Calu3 (cell line): ENCODE data around the gene TMEM82. TPM values are rescaled to one million over a fixed set of nuclear protein-coding genes. Genes with fewer than 3 reads are reported as not detected.

Source experiments
- BruUV-seq: library from RNA; stranded (reverse); fragments of 400-500 nt; replicated peaks from 2 replicates; lab custom pipeline; 2021; lab: Mats Ljungman, UMichigan
- CTCF ChIA-PET: fragments of 300-600 bp; sonication (Branson Sonifier 250); formaldehyde crosslinking; loops from one replicate; lab custom pipeline; 2022; ENCODE audit warnings: antibody characterized with exemption; lab: Charles Lee
- DNase-seq: peaks from one replicate; pipeline ENCODE4 v3.0.0; 2022
- H3K27ac Mint-ChIP-seq: one replicate; pipeline ENCODE4 v1.8.0; 2022; ENCODE audit warnings: mixed read lengths; ENCODE audit not compliant: unreplicated experiment
- H3K27me3 Mint-ChIP-seq: one replicate; pipeline ENCODE4 v1.8.0; 2022; ENCODE audit warnings: mixed read lengths; ENCODE audit not compliant: unreplicated experiment
- H3K36me3 Mint-ChIP-seq: one replicate; pipeline ENCODE4 v1.8.0; 2022; ENCODE audit warnings: mild to moderate bottlenecking, moderate library complexity, mixed read lengths; ENCODE audit not compliant: insufficient read depth, unreplicated experiment
- H3K4me1 Mint-ChIP-seq: one replicate; pipeline ENCODE4 v1.8.0; 2022; ENCODE audit warnings: mild to moderate bottlenecking, low read depth, mixed read lengths; ENCODE audit not compliant: unreplicated experiment
- H3K4me3 Mint-ChIP-seq: one replicate; pipeline ENCODE4 v1.8.0; 2022; ENCODE audit warnings: mild to moderate bottlenecking, low read depth, moderate library complexity, mixed read lengths; ENCODE audit not compliant: unreplicated experiment
- H3K9me3 Mint-ChIP-seq: one replicate; pipeline ENCODE4 v1.8.0; 2022; ENCODE audit warnings: low read depth, mixed read lengths; ENCODE audit not compliant: unreplicated experiment
- intact Hi-C: fragments of 100-400 bp; cut with micrococcal nuclease; formaldehyde crosslinking; loops from one replicate; pipeline ENCODE4 v1.10.0; 2022; ENCODE audit not compliant: unreplicated experiment
- total RNA-seq: library from RNA; stranded (reverse); gene quantifications from 2 replicates; pipeline ENCODE4 v1.2.3, GENCODE V29; 2022
- TF ChIP-seq, protein P1 (sequence below): fragments of 200-600 bp; IDR thresholded peaks from one replicate; pipeline ENCODE4 v1.8.0; 2022; ENCODE audit warnings: antibody characterized with exemption; ENCODE audit not compliant: unreplicated experiment

The TMEM82 gene
- total RNA-seq, 1 experiment from 2014 or later, result not detected

DNA sequence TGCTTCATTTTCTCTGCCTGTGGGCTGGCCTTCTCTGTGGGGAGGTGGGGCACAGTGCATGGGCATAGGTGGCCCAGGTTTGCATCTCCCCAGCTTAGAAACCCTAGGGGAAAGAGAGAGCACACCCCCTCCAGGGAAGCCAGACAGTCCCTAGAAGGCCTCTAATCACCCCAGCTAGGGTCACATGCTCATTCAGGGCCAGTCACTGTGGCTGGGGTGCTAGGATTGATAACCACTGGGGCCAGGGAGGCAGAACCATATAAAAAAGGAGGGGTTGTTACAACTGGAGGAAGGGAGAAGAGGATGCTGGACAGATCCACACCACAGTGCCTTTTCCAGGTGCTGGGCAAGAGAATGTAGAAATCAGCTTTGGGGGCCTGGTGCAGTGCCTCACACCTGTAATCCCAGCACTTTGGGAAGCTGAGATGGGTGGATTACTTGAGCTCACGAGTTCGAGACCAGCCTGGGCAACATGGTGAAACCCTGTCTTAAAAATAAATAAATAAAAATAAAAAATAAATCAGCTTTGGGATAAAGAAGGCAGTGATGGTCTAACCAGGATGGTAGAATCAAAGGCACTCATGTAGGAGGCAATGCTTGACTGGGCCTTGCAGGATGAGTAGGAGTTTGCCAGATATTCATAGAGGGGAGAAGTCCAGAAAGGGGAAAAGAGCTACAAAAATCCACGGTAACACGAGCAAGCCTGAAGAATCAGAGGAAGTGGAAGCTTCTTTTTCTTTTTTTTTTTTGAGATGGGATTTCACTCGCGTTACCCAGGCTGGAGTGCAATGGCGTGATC is 35.8 kb downstream of the TMEM82 start:
- H3K4me1 Mint-ChIP-seq, result peaks cover 21% of the 10 kb centered on the region
- H3K27me3 Mint-ChIP-seq, result no peaks in the 10 kb centered on the region
- H3K9me3 Mint-ChIP-seq, result no peaks in the 10 kb centered on the region
- DNase-seq, result no peak
- H3K4me3 Mint-ChIP-seq, result no peak overlapping the region
- H3K27ac Mint-ChIP-seq, result no peak overlapping the region
- CTCF ChIA-PET, result interaction anchor here (0.8 kb wide), 1 partner anchor 17 kb away, joined by 3 read pairs; no protein-coding TSS in a partner anchor
- intact Hi-C loops, result no loop called here
- no TSS peak for BruUV-seq
- H3K36me3 Mint-ChIP-seq, result peaks cover 28% of the 10 kb centered on the region
- TF ChIP-seq, protein P1, sequence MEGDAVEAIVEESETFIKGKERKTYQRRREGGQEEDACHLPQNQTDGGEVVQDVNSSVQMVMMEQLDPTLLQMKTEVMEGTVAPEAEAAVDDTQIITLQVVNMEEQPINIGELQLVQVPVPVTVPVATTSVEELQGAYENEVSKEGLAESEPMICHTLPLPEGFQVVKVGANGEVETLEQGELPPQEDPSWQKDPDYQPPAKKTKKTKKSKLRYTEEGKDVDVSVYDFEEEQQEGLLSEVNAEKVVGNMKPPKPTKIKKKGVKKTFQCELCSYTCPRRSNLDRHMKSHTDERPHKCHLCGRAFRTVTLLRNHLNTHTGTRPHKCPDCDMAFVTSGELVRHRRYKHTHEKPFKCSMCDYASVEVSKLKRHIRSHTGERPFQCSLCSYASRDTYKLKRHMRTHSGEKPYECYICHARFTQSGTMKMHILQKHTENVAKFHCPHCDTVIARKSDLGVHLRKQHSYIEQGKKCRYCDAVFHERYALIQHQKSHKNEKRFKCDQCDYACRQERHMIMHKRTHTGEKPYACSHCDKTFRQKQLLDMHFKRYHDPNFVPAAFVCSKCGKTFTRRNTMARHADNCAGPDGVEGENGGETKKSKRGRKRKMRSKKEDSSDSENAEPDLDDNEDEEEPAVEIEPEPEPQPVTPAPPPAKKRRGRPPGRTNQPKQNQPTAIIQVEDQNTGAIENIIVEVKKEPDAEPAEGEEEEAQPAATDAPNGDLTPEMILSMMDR, result no peak

DNA sequence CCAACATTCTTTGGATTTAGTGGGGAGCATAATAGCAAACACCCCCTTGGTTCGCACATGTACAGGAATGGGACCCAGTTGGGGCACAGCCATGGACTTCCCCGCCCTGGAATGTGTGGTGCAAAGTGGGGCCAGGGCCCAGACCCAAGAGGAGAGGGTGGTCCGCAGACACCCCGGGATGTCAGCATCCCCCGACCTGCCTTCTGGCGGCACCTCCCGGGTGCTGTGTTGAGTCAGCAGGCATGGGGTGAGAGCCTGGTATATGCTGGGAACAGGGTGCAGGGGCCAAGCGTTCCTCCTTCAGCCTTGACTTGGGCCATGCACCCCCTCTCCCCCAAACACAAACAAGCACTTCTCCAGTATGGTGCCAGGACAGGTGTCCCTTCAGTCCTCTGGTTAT is 43.4 kb downstream of the TMEM82 start:
- H3K4me1 Mint-ChIP-seq, result peaks cover 12% of the 10 kb centered on the region
- no peaks in the 10 kb centered on the region for H3K27me3 Mint-ChIP-seq
- no peaks in the 10 kb centered on the region for H3K9me3 Mint-ChIP-seq
- TF ChIP-seq, protein P1, result no peak
- BruUV-seq, result no TSS peak
- H3K4me3 Mint-ChIP-seq, result no peak overlapping the region
- CTCF ChIA-PET, result interaction anchor here (0.6 kb wide), 1 partner anchor 117 kb away, joined by 4 read pairs; no protein-coding TSS in a partner anchor
- peaks cover 21% of the 10 kb centered on the region for H3K36me3 Mint-ChIP-seq
- no peak overlapping the region for H3K27ac Mint-ChIP-seq
- intact Hi-C loops, result no loop called here
- no peak for DNase-seq

DNA sequence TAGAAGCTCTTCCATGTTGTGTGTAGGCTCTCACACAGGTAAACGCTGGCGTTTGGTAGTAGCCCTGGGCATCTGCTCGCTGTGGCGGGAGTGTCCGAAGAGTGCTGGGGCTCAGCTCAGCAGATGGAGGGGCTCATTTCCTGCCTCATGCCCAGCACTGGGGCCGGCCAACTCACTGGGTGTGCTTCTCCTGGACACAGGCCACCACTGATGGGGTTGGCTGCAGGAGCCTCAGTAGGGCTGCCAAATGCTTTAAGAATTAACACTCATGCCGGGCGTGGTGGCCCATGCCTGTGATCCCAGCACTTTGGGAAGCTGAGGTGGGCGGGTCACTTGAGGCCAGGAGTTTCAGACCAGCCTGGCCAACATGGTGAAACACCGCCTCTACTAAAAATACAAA is 44.3 kb downstream of the TMEM82 start:
- H3K36me3 Mint-ChIP-seq, result peaks cover 16% of the 10 kb centered on the region
- H3K27me3 Mint-ChIP-seq, result no peaks in the 10 kb centered on the region
- no TSS peak for BruUV-seq
- CTCF ChIA-PET, result no interaction called here
- H3K27ac Mint-ChIP-seq, result no peak overlapping the region
- H3K4me3 Mint-ChIP-seq, result no peak overlapping the region
- TF ChIP-seq, protein P1, result no peak
- no peaks in the 10 kb centered on the region for H3K9me3 Mint-ChIP-seq
- DNase-seq, result no peak
- intact Hi-C loops, result no loop called here
- peaks cover 7% of the 10 kb centered on the region for H3K4me1 Mint-ChIP-seq

DNA sequence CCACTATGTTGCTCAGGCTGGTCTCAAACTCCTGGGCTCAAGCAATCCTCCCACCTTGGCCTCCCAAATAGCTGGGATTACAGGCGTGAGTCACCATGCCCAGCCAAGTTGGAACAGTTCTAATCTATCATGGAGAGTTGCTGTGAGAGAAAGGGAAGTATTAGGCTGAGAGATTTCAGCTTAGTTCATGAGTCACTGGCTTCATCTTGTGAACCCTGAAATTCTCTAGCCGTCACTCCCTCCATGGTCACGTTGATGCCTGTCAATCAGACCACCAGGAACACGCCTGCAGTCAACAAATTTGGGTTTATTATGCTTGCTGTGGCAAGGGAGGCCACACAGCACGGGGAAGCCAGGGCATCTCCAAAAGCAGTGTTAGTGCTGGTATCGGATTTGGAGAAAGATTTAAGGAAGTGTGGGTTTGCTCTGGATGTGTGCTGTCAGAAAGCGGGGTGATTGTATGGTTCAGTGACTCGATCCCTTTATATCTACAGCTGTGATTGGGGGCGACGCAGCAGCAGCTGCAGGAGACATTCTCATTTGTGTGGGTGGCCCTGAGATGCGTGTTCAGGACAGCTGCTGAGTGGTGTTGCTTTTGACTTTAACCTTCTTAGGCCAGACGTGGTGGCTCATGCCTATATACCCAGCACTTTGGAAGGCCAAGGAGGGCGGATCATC is 46.5 kb downstream of the TMEM82 start:
- no TSS peak for BruUV-seq
- Mint-ChIP-seq H3K27me3 (no peaks in the 10 kb centered on the region), H3K36me3 (peaks cover 16% of the 10 kb centered on the region), H3K4me3 (peak overlapping the region; percentile 22), H3K9me3 (no peaks in the 10 kb centered on the region), H3K4me1 (peaks cover 7% of the 10 kb centered on the region), H3K27ac (peak overlapping the region; percentile 83)
- no peak for DNase-seq
- CTCF ChIA-PET, result no interaction called here
- TF ChIP-seq, protein P1, result no peak
- intact Hi-C loops, result no loop called here
